HL-60/S4 treated with retinoic acid at 250 ng/mL for 4 days and 3 days (cell line): ENCODE data around the gene KLHL30.

Experiments
- in situ Hi-C: fragments of 300-500 bp; cut with MboI; formaldehyde crosslinking; loops from 2 replicates; pipeline ENCODE4 v1.7.0; 2022; ENCODE audit warnings: low sequenced_read_pairs

The KLHL30 gene, protein sequence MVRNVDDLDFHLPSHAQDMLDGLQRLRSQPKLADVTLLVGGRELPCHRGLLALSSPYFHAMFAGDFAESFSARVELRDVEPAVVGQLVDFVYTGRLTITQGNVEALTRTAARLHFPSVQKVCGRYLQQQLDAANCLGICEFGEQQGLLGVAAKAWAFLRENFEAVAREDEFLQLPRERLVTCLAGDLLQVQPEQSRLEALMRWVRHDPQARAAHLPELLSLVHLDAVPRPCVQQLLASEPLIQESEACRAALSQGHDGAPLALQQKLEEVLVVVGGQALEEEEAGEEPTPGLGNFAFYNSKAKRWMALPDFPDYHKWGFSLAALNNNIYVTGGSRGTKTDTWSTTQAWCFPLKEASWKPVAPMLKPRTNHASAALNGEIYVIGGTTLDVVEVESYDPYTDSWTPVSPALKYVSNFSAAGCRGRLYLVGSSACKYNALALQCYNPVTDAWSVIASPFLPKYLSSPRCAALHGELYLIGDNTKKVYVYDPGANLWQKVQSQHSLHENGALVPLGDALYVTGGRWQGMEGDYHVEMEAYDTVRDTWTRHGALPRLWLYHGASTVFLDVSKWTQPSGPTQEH

DNA sequence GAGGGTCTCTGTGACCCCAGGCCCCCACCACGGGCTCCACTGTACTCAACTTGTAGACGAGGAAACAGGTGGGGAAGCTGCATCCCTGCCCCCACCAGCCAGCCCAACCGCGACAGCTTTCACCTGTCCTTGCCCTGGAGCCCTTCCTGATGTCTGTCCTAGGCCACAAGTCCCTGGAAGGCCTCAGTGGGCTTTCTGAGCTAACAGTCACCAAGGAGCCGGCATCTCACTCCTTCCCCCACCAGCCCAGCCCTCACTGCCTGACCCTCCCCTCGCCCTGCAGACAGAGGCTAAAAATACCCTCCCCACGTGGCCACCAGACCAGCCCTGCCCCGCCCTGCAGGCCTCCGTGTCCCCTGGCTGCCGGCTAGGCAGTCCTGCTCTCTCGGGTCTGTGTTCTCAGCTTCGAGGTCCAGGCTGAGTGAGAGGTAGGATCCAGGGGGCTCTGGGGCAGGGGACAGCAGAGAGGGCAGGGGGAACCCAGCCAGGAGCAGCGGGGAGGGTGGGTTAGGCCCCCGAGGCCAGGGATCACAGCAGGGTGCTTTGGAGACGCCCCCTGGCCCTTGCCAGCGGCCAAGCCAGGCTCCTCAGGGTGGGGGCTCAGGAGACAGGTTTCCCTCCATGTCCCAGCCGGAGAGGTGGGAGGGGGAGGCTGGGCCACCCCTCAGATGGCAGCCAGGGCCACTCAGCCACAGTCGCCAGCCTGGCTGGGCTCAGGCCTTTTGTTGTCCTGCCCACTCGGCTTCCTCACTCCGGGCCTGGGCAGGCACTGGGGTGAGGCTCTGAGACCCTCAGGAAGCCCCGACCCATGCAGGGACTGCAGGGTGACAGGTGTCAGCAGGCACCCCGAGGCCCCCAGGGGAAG is at the start of gene KLHL30:
Gene KLHL30, plus strand, starts transcription at position 338 of the 865 bp plus-strand sequence. CDS start 2,087 bp downstream, outside the sequence.
- in situ Hi-C loops, result no loop called here

DNA sequence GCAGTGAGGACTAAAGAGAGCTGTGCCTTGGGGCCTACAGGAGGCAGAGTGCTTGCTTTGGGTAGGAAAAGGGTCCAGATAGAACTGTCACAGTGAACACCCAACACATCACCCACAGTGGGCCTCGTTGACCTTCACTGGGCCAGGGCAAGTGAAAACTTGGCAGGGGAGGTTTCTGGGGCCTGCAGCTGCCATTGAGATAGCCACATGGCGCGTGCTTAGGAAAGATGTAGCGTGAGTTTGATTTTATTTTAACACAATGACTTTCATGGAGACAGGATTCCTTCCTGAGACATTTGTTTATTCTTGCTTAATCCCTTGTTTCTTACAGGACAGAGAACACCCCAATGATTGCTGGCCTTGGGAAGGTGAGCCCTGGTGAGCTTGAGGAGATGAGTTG is 47.6 kb upstream of the KLHL30 start:
- in situ Hi-C loops, result no loop called here

DNA sequence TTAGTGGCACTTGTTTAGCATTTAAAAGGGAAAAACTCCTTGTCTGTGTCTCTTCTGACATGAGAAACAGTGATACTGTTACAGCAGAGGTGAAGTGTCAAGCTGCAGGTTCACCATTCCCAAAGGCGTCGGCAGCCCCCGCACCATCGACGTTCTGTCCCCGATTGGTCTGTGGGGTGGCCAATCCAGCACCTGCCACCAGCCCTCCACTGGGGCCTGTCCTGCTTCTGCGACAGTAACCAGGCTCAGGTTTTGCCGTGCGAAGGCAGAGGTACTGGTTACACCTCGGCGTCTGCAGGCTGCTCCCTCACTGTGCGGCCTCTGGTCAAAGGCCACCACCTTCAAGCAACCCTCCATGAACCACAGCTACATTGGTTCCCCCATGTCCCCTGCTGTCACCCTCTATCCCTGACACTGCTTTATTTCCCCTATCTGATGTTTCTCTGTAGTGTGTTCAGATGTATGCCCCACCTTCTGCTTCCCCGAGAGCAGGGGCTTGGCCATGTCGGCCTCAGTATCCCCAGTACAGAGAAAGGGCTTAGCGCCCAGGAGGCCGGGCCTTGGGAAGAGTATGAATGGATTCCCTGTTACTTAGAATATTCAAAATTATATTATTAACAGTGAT is 46.9 kb upstream of the KLHL30 start:
- in situ Hi-C loops, result no loop called here

DNA sequence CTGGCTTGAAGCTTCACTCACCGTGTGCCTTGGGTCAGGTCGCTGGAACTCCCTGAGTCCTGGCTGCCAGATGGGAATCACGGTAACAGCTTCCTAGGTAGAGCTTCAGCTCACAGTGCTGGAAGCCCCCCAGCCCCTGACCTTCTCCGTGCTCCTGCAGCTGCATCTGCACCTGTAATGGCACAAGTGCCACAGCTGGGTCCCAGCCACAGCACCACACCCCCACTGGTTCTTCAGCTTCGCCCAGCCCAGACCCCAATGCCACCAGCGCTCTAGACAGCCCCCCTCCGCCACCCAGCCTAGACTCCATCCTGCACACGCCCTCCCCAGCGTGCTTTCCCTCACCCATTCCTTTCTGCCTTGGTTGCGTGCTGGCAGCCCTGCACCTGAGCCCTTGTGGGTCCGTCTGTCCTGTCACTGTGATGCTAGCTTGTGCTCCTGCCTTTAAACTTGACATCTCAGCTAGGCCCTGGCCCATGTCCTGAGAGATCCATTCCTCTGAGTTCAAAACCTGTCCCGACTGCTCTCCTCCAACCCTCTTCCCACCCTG is 45.9 kb upstream of the KLHL30 start:
- in situ Hi-C loops, result no loop called here

DNA sequence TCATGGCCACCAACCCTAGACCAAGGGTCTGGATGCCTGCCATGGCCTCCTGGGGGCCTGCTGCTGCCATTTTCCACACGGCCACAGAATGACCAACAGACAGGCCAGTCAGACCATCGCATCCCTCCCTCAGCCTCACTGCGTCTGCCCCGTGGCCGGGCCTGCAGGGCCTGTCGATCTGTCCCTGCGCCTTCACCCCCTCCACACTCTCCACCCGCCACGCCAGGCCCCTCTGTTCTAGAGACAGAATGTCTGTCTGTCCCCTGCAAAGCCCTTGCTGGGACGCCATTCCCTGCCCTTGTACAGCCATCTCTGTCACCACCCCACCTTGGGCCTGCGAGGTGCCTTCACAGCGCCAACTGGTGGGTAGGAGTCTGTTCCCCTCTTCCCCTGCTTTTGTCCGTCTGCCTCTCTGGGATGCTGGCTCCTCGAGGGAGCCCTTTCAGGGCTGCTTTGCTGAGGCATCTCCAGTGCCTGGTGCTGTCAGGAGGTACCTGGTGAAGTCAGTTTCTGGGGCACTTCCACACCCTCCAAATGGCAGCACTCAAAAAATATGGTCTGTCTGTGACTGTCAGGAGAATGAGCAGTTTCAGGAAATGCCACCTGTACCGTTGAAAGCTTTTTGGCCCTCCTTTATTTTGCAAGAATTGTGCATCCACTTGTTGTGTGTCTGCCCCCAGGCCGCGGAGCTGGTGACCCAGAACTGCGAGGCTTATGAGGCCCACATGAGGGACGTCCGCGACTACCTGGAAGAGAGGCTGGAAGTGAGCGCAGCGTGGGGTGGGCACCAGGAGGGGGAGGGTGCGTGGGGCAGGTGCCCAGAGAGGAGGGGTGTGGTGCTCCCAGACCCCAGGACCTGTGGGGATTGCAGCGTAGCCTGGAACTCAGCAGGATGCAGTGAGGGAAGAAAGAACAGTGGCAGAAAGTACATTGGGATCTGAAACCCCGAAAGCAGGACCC is 45.0 kb upstream of the KLHL30 start:
- in situ Hi-C loops, result no loop called here

DNA sequence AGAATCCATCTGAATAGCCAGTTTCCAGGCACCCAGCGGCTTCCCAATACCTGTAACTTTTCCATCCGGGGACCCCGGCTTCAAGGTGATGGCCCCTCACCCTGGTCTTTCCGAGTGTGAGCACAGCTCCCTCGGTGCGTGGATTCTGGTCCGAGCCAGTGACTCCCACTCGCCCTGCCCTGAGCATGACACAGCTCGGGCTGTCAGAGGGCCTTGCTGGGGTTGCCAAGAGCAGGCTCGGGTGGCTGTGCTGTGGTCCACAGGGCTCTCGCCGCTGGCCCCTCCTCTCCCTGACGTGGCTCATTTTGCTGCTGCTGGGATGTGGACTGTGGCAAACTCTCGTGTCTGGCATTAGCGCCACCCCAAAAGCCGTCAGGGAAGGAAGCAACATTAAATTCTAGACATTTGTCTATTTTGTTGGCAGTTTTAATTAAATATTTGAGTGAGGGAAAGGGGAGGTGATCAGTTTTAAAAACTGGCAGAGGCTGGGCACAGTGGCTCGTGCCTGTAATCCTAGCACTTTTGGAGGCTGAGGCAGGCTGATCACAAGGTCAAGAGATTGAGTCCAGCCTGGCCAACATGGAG is 43.9 kb upstream of the KLHL30 start:
- in situ Hi-C loops, result no loop called here

DNA sequence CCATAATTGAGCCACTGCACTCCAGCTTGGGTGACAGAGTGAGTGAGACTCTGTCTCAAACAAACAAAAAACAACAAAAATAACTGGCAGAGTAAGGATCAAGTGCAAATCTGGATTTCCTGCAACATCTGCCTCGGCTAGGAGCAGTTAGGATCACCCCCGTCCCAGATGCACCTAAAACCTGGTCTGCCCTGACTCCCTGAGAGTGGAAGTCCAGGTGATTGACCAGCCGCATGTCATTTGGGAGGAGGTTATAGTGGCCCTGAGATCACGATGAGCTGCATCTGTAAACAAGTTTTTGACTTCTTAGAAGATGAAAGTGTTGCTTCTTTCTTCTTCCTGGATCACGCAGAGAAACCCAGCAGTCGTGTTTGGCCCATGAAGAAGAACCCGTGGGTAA is 43.3 kb upstream of the KLHL30 start:
- in situ Hi-C loops, result no loop called here

DNA sequence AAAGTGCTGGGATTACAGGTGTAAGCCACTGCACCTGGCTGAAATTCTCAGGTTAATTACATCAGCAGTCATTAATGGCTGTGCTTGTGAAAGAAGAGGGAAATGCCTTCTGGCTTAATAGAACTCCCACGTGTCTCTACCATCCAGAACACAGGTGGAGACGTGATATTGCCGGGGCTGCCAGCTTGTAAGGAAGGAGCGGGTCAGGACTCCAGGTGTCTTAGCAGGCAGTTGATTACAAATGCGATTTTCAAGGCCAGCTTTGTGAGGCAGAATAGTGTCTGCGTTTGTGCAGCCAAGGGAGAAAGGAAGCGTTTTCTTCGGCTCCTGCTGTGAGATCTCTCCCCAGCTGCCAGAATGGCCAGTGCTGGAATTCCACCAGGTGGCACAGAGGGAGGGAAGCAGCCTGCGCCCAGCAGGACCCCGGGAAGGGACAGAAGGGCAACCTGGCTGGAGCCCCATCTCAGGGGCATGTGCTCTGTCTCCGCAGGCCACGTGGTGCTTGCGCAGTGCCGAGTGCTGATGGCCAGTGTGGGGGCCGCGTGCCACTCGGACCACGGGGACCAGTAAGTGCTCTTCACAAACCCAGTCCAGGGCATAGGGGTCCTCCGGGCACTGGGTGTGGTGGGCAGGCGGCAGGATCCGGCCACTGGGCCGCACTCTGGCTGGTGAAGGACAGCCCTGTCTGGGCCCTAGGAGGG is 42.0 kb upstream of the KLHL30 start:
- in situ Hi-C loops, result no loop called here

DNA sequence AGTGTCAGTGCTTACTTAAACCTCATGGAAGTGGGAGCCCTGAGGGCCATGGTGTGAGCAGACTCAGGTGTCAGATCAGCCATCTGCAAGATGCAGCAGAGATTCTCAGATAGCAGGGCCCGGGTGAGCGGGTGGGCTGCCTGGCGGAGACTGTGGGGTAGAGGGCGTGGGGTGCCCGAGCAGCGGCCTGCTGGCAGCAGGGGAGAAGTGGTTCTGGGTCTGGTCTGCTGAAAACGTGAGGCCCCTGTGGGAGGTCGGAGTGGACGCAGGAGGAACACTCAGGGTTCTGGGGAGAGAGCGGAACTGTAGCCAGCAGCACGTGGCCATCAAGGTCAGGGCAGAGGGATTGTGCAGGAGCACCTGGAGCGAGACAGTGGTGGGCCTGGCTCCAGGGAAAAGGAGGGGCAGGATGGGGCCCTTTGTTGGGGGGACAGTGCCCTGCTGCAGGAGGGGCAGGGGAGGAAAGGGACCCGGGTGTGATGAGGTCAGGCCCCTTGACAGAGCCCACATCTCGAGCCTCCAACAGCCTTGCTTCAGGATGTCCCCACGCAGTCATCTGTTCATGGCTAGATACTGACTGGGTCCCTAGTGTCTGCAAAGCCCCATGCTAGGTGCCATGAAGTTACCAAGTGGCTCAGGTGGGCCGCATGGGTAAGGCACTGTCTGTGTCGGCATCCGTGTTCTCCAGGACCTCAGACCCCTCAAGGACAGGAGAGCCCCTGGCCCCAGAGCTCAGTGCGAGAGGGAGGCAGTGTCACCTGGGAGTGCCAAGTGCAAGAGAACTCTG is 41.1 kb upstream of the KLHL30 start:
- in situ Hi-C loops, result no loop called here

DNA sequence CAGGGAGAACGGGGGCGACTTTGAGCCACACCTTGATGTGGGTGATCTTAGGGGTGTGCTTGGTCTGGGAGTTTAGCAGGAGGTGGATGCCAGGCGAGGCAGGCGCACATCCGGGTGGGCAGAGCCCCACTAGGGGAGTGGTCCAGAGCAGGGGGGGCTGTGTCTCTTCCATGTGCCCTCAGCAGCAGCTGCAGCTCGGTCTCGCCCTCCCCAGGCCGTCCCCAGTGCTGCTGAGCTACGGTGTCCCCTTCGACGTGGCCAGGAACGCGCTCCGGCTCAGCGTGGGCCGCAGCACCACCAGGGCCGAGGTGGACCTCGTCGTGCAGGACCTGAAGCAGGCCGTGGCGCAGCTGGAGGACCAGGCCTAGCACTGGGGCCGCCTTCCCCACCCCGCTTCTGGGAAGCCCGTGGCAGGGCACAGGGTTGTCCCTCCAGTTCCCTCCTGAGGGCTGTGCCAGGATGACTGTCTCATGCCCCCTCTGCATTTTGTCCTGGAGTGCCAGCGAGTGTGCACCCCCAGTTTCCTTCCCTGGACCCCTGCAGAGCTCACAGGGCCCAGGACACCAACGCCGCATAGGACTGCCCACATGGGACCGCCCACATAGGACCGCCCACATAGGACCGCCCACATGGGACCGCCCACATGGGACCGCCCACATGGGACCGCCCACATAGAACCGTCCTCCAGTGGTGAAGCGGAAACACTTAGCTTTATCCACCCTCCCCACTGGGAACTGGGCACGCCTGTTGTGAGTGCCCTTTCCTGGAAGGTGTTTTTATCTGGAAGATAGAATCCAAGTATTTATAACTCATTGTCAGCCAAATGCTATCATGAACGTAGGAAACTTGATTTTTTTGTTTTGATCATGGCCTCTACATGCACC is 40.2 kb upstream of the KLHL30 start:
- in situ Hi-C loops, result no loop called here

DNA sequence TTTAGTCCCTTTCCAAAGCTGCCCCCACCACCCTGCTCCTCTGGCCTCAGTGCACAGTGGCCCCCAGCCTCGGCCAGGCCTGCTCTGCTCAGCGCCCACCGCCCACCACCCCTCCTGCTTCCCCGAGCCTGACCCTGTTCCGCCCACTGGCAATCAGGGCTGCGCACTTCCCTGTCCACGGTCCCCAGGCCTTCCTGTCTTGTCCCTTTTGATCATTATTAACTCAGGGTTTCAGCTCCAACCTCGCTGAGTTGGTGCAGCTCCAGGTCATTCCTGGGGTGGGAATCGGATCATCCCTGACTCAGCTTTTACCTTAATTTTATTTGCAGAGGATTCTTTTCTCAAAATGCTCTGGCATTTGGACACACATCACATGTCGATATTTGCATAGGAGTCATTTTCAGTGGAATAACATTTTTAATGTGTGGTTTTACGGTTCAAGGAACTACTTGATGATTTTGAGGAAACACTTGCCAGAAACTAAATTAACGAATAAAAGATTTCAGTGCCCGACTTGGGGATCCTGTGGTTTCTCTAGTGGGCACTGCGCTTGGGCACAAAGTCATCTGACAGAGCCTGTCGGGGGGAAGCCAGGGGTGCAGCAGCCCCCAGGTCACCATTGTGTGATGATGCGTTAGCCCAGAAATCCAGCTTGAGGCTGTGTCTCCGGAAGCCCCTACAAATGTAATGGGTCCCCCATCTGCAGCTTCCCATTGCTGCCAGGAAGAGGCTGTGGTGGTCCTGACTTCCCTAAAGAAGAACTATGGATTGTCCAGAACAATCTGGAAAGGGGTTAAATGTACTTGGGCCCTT is 39.4 kb upstream of the KLHL30 start:
- in situ Hi-C loops, result no loop called here

DNA sequence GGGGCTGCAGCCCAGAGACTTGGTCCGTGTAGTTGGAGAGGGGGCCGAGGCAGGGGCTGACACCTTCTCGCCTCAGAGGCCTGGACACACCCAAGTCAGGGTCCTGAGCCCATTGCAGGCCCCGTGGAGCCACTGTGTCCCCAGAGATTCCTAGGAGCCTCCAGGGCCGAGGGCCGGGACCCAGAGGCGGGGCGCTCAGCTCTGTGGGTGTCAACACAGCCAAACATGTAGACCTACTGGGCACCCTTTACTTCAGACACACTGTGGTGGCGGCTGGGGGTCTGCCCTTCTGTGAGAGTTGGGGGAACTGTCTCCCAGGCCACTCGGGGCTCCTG is 38.8 kb upstream of the KLHL30 start:
- in situ Hi-C loops, result loop anchor here (25.0 kb wide), 1 partner anchor 237 kb away; the partner anchor contains the start of gene RAMP1

DNA sequence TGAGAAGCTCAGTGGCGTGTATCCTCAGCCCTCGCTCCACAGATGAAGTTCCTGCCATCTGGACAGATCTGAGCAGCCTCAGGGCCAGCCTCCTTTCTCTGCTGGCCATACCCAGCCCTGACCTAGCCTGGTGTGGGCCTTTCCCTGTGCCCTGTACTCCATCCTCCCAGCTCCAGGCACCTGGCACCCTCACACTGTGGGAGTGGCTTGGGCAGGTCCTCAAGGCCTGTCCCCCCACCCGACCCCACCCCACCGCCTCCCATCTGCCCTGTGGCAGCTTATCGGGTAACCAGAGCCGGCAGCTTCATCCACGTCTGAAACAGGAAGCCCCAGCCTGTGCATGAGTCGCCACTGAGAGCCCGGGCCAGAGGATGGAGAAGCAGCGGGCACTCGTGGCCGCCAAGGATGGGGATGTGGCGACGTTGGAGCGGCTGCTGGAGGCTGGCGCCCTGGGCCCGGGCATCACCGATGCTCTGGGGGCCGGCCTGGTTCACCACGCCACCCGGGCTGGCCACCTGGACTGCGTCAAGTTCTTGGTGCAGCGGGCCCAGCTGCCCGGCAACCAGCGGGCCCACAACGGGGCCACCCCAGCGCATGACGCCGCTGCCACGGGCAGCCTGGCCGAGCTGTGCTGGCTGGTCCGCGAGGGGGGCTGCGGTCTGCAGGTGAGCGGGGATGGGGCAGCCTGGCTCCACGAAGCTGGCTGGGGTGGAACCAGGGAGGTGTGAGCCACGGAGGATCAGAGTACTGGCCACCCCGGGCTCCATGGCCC is 38.2 kb upstream of the KLHL30 start, which contains the start of gene ESPNL:
Gene ESPNL, plus strand, starts transcription at position 292 of the 772 bp plus-strand sequence. Its CDS starts 80 bp downstream, at position 372.
- in situ Hi-C loops, result loop anchor here (25.0 kb wide), 1 partner anchor 238 kb away; the partner anchor contains the start of gene RAMP1

DNA sequence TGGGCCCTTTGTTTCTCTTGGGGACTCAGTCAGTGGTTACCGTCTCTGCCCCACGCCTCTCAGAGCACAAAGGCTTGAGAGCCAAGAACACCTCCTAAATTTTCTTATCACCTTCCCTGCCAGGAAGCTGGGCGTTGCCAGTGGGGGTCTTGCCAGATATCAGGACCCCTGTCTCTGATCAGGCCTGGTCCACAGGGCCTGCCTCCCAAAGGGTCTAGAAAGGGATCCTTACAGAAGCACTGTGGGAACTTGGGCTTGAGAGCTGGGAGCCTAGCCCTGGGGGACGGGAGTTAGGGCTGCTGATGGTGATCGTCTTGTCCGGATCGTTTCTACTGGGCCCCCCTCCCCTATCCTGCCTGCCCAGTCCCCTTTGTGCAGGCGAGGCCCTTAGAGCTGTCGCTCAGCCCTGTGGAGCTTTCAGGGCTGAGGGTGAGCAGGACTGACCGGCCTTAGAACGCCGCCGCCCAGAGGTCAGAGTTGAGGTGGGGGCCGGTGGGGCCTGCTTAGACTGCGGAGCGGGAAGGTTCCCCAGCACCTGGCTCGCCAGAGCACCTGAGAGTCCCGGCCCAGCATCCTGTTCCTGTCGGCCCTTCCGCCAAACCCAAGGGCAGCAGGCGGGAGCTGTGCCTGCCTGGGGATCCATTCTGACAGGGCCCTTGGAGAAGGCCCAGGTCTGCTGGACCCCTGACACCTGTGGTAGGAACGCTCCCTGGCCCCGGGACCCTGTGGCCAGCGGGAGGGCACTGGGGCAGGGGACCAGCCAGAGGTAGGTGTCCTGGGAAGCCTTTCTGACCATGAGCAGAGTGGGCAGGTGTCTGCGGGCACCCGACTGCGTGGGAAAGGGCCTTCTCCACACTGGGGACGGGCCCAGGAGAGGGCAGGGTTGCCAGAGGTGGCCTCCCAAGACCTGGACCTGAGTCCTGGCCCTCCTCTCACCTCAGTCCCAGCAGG is 37.4 kb upstream of the KLHL30 start:
- in situ Hi-C loops, result loop anchor here (25.0 kb wide), 1 partner anchor 239 kb away; the partner anchor contains the start of gene RAMP1
